Measurements from ENCODE around the gene PAX5.

The PAX5 gene

DNA sequence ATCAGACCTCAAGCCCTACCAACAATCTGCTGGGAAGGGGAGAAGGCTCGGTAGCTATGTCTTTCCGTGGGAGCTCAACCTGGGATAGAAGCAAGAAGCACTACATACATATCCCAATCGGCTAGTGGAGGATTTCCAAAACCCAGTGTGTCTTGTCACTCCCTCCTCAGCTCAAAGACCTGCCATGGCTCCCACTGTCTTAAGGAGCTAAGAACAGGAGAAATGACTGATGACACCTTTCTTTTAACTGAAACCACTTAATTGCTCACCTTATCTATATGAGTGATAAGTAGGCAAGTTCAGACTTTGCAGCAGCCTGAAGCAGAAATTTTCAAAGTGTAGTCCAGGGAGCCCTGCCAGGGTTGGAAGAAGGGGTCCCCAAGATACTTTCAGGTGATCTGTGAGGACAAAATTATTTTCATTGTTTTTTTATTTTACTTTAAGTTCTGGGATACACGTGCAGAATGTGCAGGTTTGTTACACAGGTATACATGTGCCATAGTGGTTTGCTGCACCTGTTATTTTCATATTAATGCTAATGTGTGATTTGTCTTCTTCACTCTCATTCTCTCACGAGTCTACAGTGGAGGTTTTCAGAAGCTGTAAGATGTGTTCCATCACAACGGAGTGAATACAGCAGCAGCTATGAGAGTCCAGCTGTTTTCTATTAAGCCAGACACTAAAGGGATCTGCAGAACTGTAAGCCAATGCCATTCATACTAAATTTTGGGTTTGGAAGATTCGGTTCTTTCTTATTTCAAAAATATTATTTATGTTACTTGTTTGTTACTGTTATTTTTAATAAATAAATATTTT, 41.4 kb downstream of the PAX5 start:
- H3K9ac ChIP-seq (ENCODE audit: insufficient read length, low read depth) = no peak overlapping the region
- H3K4me3 ChIP-seq (ENCODE audit: insufficient read length, low read depth) = no peak overlapping the region

GRCh38 chr9:36991516-36992134, 42.4 kb downstream of the PAX5 start:
- DNase-seq (ENCODE audit: low read depth, low spot score) = peak; percentile 77
- H3K9ac ChIP-seq (ENCODE audit: insufficient read length, low read depth) = no peak overlapping the region
- H3K4me3 ChIP-seq (ENCODE audit: insufficient read length, low read depth) = no peak overlapping the region
- H3K4me1 ChIP-seq (ENCODE audit: insufficient read depth, insufficient read length) = peaks cover 14% of the 10 kb centered on the region
- H3K27me3 ChIP-seq (ENCODE audit: insufficient read depth, insufficient read length) = peaks cover 53% of the 10 kb centered on the region
- TF ChIP-seq ZNF274 (IDR thresholded peaks at IDR 0.05; ENCODE audit: low read depth, low read length) (no peak), SUZ12 (IDR thresholded peaks at IDR 0.05; ENCODE audit: extremely low read depth, insufficient read depth, insufficient read length) (no peak), YY1 (IDR thresholded peaks at IDR 0.05; ENCODE audit: insufficient read depth, insufficient read length) (no peak)
- no peaks in the 10 kb centered on the region for H3K9me3 ChIP-seq (ENCODE audit: insufficient read depth, low read length)
- H3K36me3 ChIP-seq (ENCODE audit: insufficient read depth, insufficient read length, low read length) = no peaks in the 10 kb centered on the region

More for the DNA sequence above, 41.4 kb downstream of the PAX5 start:
- TF ChIP-seq SUZ12 (IDR thresholded peaks at IDR 0.05; ENCODE audit: extremely low read depth, insufficient read depth, insufficient read length) = no peak
- no peak for TF ChIP-seq ZNF274 (IDR thresholded peaks at IDR 0.05; ENCODE audit: low read depth, low read length)
- no peak for TF ChIP-seq YY1 (IDR thresholded peaks at IDR 0.05; ENCODE audit: insufficient read depth, insufficient read length)
- no peaks in the 10 kb centered on the region for H3K9me3 ChIP-seq (ENCODE audit: insufficient read depth, low read length)
- DNase-seq (ENCODE audit: low read depth, low spot score) = no peak
- peaks cover 48% of the 10 kb centered on the region for H3K27me3 ChIP-seq (ENCODE audit: insufficient read depth, insufficient read length)
- H3K4me1 ChIP-seq (ENCODE audit: insufficient read depth, insufficient read length) = peaks cover 16% of the 10 kb centered on the region
- H3K36me3 ChIP-seq (ENCODE audit: insufficient read depth, insufficient read length, low read length) = no peaks in the 10 kb centered on the region

DNA sequence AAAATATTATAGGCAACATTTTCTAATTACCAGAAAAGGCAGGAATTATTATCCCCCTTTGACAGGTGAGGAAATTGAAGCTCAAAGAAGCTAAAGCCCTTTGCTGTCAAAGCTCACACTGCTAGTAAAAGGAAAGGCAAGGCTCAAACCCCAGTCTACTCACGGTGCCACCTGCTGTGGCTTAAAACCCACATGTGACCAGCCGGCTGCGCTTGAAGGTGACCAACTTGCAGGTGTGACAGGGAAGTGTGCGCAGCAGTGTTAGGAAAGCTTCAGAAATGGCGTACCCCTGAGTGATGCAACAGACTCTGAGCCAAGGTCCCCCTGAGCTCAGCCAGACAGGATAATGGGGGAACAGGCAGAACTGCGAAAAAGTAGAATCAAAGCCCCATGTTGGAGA, 45.2 kb downstream of the PAX5 start:
- Histone ChIP-seq H3K9ac (ENCODE audit: insufficient read length, low read depth) (no peak overlapping the region), H3K4me1 (ENCODE audit: insufficient read depth, insufficient read length) (peaks cover 13% of the 10 kb centered on the region), H3K27me3 (ENCODE audit: insufficient read depth, insufficient read length) (peaks cover 76% of the 10 kb centered on the region), H3K9me3 (ENCODE audit: insufficient read depth, low read length) (no peaks in the 10 kb centered on the region), H3K36me3 (ENCODE audit: insufficient read depth, insufficient read length, low read length) (no peaks in the 10 kb centered on the region), H3K4me3 (ENCODE audit: insufficient read length, low read depth) (no peak overlapping the region)
- DNase-seq (ENCODE audit: low read depth, low spot score) = no peak
- TF ChIP-seq ZNF274 (IDR thresholded peaks at IDR 0.05; ENCODE audit: low read depth, low read length) = no peak

DNA sequence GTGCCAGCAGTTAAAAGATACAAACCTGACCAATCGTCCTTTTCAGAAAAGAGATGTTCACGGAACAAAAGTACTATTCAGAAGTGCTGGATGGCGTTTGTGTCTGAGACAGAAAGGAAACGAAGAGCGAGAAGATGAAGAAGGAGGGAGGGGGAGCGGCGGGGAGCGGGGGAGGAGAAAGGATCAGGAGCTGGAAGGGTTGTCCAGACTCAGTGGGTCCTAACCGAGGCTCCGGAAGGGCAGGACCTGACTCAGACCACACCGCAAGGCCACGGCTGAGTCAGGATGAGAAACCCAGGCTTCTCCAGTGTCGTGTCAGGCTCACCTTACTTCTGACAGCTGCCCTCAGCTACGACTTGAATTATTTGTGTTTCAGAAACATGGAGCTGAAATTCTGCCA, 46.2 kb downstream of the PAX5 start:
- no peak for TF ChIP-seq SUZ12 (IDR thresholded peaks at IDR 0.05; ENCODE audit: extremely low read depth, insufficient read depth, insufficient read length)
- TF ChIP-seq YY1 (IDR thresholded peaks at IDR 0.05; ENCODE audit: insufficient read depth, insufficient read length) = no peak
- TF ChIP-seq ZNF274 (IDR thresholded peaks at IDR 0.05; ENCODE audit: low read depth, low read length) = no peak
- H3K4me3 ChIP-seq (ENCODE audit: insufficient read length, low read depth) = no peak overlapping the region
- H3K4me1 ChIP-seq (ENCODE audit: insufficient read depth, insufficient read length) = peaks cover 13% of the 10 kb centered on the region
- H3K9me3 ChIP-seq (ENCODE audit: insufficient read depth, low read length) = no peaks in the 10 kb centered on the region
- no peak for DNase-seq (ENCODE audit: low read depth, low spot score)
- peak overlapping the region; percentile 24 for H3K9ac ChIP-seq (ENCODE audit: insufficient read length, low read depth)
- no peaks in the 10 kb centered on the region for H3K36me3 ChIP-seq (ENCODE audit: insufficient read depth, insufficient read length, low read length)
- peaks cover 84% of the 10 kb centered on the region for H3K27me3 ChIP-seq (ENCODE audit: insufficient read depth, insufficient read length)

- H3K9ac ChIP-seq (ENCODE audit: insufficient read length, low read depth) = no peak overlapping the region
- peaks cover 13% of the 10 kb centered on the region for H3K4me1 ChIP-seq (ENCODE audit: insufficient read depth, insufficient read length)
- DNase-seq (ENCODE audit: low read depth, low spot score) = no peak
- H3K9me3 ChIP-seq (ENCODE audit: insufficient read depth, low read length) = no peaks in the 10 kb centered on the region
- no peaks in the 10 kb centered on the region for H3K36me3 ChIP-seq (ENCODE audit: insufficient read depth, insufficient read length, low read length)
- no peak for TF ChIP-seq ZNF274 (IDR thresholded peaks at IDR 0.05; ENCODE audit: low read depth, low read length)
- no peak for TF ChIP-seq YY1 (IDR thresholded peaks at IDR 0.05; ENCODE audit: insufficient read depth, insufficient read length)
- TF ChIP-seq SUZ12 (IDR thresholded peaks at IDR 0.05; ENCODE audit: extremely low read depth, insufficient read depth, insufficient read length) = no peak
- peaks cover 85% of the 10 kb centered on the region for H3K27me3 ChIP-seq (ENCODE audit: insufficient read depth, insufficient read length)
- no peak overlapping the region for H3K4me3 ChIP-seq (ENCODE audit: insufficient read length, low read depth)
These were observed 46.7 kb downstream of the PAX5 start for GRCh38 chr9:36987409-36987808.

DNA sequence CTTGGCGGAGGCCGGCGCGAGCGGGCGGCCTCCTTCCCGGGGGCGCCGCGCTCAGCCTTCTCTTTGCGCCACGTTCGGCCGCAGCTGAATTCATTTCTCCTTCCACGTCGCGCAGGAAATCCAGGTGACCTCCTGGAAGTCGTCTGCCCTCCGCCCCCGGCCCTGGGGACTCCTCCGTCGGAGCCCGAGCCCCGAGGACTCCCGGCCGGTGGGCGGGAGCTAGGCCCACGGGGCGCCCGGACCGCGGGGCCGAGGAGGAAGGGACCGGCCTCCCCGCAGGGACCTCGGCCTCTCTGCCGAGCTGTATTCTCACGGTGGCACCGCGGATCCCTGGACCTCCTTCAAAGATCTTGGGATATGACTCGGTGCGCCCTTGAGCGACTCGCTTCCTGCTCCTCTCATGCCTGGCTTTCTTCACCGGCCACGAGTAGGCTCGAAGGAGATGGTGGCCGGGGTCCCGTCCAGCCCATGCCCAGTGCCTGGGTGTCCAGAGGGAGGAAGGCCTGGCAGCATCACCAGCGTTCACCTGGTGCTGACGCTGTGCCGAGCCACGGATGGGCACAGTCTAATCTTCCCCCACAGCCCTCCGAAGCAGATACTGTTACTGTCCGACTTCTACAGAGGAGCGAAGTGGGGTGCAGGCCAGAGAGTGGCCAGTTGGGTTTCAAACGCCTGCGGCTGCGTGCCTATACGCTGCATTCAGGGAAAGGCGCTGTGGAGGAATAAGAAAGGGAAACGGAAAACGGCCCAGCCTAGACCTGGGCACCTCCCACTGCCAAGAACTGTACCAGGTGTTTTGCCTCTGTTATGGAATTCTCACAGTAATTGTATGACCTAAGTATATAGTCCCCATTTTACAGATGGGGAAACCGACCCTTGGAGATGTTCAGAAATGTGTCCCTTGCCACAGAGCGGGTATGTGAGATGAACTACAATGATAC, 47.3 kb downstream of the PAX5 start:
- H3K27me3 ChIP-seq (ENCODE audit: insufficient read depth, insufficient read length) = peaks cover 84% of the 10 kb centered on the region
- TF ChIP-seq SUZ12 (IDR thresholded peaks at IDR 0.05; ENCODE audit: extremely low read depth, insufficient read depth, insufficient read length) = peak; percentile 48
- TF ChIP-seq ZNF274 (IDR thresholded peaks at IDR 0.05; ENCODE audit: low read depth, low read length) = no peak
- TF ChIP-seq YY1 (IDR thresholded peaks at IDR 0.05; ENCODE audit: insufficient read depth, insufficient read length) = no peak
- H3K4me3 ChIP-seq (ENCODE audit: insufficient read length, low read depth) = peak overlapping the region; percentile 40
- no peaks in the 10 kb centered on the region for H3K36me3 ChIP-seq (ENCODE audit: insufficient read depth, insufficient read length, low read length)
- no peaks in the 10 kb centered on the region for H3K9me3 ChIP-seq (ENCODE audit: insufficient read depth, low read length)
- DNase-seq (ENCODE audit: low read depth, low spot score) = no peak
- peak overlapping the region; percentile 68 for H3K9ac ChIP-seq (ENCODE audit: insufficient read length, low read depth)
- H3K4me1 ChIP-seq (ENCODE audit: insufficient read depth, insufficient read length) = peaks cover 13% of the 10 kb centered on the region

Measured in NT2/D1 (cell line).